ENCODE results near the gene ARHGAP8. TPM values are rescaled to one million over a fixed set of nuclear protein-coding genes. Genes with fewer than 3 reads are reported as not detected.

The ARHGAP8 gene
- total RNA-seq, 2 donors from 2014 or later, result 0.24 TPM; not detected in 1

DNA sequence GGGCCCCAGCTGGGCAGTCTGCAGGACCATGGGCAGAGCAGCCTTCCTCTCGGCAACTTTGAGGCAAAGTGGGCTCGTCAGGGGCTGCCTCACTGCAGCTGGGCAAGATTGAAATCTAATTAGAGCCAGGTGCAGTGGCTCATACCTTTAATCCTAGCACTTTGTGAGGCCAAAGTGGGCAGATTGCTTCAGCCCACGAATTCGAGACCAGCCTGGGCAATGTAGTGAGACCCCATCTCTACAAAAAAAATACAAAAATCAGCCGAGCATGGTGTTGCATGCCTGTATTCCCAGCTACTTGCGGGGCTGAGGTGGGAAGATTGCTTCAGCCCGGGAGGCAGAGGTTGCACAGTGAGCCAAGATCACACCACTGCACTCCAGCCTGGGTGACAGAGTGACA lies 34.2 kb downstream of the ARHGAP8 start:
- H3K4me3 ChIP-seq, result no peak overlapping the region
- H3K27me3 ChIP-seq, result no peaks in the 10 kb centered on the region
- H3K4me1 ChIP-seq, result no peaks in the 10 kb centered on the region
- TF ChIP-seq, protein P1, sequence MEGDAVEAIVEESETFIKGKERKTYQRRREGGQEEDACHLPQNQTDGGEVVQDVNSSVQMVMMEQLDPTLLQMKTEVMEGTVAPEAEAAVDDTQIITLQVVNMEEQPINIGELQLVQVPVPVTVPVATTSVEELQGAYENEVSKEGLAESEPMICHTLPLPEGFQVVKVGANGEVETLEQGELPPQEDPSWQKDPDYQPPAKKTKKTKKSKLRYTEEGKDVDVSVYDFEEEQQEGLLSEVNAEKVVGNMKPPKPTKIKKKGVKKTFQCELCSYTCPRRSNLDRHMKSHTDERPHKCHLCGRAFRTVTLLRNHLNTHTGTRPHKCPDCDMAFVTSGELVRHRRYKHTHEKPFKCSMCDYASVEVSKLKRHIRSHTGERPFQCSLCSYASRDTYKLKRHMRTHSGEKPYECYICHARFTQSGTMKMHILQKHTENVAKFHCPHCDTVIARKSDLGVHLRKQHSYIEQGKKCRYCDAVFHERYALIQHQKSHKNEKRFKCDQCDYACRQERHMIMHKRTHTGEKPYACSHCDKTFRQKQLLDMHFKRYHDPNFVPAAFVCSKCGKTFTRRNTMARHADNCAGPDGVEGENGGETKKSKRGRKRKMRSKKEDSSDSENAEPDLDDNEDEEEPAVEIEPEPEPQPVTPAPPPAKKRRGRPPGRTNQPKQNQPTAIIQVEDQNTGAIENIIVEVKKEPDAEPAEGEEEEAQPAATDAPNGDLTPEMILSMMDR (IDR thresholded peaks at IDR 0.05), result no peak
- no peaks in the 10 kb centered on the region for H3K9me3 ChIP-seq
- no peaks in the 10 kb centered on the region for H3K36me3 ChIP-seq
- no peak for DNase-seq (ENCODE audit: low spot score)
- no peak overlapping the region for H3K27ac ChIP-seq

DNA sequence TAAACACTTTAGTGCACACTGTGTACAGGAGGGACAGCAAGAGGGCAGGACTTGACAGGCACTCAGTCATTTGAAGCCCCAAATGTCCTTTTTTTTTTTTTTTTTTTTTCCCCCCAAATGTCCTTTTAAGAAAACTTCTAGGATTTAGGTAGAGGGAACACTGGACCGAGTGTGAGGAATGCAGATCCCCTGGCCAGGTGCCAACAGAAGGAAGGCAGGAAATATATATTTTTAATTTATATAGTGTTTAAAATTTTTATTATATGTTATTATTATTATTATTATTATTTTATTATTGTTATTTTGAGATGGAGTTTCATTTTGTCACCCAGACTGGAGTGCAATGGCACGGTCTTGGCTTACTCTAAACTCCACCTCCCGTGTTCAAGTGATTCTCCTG lies 35.5 kb downstream of the ARHGAP8 start:
- H3K4me3 ChIP-seq, result no peak overlapping the region

DNA sequence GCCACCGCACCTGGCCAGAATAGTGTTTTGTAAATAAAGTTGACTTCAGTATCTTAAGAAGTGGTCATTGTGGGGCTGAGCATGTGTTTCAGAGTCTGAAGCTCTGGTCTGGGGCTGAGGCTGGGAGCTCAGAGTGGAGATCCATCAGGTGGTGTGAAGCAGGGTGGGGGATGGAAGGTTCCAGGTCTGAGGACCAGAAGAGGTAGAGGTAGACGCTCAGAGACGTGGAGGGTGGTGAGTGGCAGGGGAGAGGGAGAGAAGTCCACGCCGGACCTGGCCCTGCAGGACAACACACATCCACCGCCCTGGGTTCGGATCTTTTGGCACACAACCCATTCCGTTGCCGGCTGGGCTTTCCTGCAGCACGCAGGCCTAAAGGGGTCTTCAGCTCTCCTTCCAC lies 40.7 kb downstream of the ARHGAP8 start:
- TF ChIP-seq, protein P1 (IDR thresholded peaks at IDR 0.05), result no peak

More for the DNA sequence above, 35.5 kb downstream of the ARHGAP8 start:
- Histone ChIP-seq H3K4me1 (no peaks in the 10 kb centered on the region), H3K27ac (no peak overlapping the region), H3K9me3 (no peaks in the 10 kb centered on the region), H3K27me3 (no peaks in the 10 kb centered on the region), H3K36me3 (no peaks in the 10 kb centered on the region)
- no peak for DNase-seq (ENCODE audit: low spot score)
- TF ChIP-seq, protein P1 (IDR thresholded peaks at IDR 0.05), result no peak

DNA sequence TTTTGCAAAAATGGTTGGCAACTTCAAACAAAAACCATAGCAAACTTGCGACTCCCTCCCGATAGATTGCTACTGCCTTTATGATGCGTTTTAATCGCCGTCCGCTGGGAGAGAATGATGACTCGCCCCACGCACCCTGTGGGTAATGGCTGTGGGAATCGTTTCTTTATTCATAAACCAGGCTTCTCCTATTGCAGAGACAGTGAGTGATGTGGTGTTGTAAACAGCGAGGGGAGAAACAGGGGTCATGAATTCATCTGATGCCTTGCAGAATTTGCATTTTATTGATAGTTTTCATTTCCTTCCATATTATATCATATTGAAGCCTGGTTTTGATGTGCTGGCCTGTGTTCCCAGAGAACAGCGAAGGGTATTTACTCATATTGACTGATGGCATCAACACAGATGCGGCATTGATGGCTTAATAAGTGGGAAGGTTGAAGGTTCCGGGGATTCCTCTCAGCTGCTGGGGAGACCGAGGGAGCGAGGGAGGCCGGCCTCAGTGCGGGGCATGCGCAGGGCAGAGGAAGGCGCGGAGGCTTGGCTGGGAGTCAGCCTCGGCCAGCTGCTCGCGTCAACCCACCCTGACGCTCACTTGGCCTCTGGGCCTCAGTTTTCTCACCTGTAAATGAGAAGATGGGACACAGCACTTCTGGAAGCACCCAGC lies 41.3 kb downstream of the ARHGAP8 start:
- Histone ChIP-seq H3K4me3 (no peak overlapping the region), H3K9me3 (no peaks in the 10 kb centered on the region), H3K27ac (no peak overlapping the region), H3K36me3 (no peaks in the 10 kb centered on the region), H3K27me3 (no peaks in the 10 kb centered on the region), H3K4me1 (no peaks in the 10 kb centered on the region)
- DNase-seq (ENCODE audit: low spot score), result no peak
- TF ChIP-seq, protein P1 (IDR thresholded peaks at IDR 0.05), result no peak

More for the DNA sequence above, 40.7 kb downstream of the ARHGAP8 start:
- H3K4me3 ChIP-seq, result no peak overlapping the region
- H3K4me1 ChIP-seq, result no peaks in the 10 kb centered on the region
- no peaks in the 10 kb centered on the region for H3K9me3 ChIP-seq
- H3K27ac ChIP-seq, result no peak overlapping the region
- no peaks in the 10 kb centered on the region for H3K36me3 ChIP-seq
- H3K27me3 ChIP-seq, result no peaks in the 10 kb centered on the region
- DNase-seq (ENCODE audit: low spot score), result no peak

DNA sequence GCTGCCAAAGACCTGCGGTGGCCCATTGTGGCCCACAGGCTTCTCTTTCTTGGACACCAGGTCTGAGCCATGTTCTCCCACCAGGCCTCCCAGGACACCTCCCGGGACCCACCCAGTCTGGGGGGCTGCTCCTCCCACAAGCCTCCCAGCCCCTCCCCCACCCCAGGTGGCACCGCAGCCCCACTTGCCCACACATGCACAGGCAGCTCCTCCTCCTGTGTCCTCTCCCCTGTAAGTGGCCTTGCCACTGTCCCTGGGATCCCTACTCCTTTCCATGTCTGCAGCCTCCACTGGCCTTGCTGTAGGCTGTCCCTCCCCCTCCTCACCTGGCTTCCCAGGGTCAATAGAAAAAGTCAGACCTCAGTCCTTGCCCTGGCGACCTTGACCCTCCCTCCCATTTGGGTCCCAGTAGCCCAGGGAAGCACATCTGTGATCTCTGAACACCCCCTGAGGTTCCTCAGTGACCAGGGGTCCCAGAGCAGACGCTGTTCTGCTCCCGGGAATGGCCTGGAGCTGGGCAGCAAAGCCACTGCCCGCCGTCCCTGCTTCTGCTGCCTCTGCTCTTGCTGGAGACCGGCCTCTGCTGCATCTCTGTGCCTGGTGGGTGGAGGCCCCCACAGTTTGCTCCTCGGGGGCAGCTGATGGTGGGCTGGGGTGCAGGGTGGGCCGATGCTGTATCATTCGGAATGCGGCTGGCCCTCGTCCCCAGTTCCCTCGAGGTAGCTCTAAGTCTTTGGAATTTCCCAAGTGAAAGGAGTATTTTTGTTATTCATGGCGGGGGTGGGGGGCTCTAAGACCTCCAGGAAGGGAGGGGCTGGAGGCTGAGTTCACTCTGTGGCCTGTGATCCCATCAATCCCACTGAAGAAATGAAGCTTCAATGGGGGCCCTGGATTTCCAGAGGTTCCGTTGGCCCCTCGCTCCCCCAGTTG lies 43.6 kb downstream of the ARHGAP8 start:
- no peaks in the 10 kb centered on the region for H3K36me3 ChIP-seq
- no peaks in the 10 kb centered on the region for H3K9me3 ChIP-seq
- no peaks in the 10 kb centered on the region for H3K4me1 ChIP-seq
- H3K4me3 ChIP-seq, result no peak overlapping the region
- no peak overlapping the region for H3K27ac ChIP-seq
- DNase-seq (ENCODE audit: low spot score), result no peak
- H3K27me3 ChIP-seq, result no peaks in the 10 kb centered on the region
- TF ChIP-seq, protein P1 (IDR thresholded peaks at IDR 0.05), result no peak

All from right atrium auricular region (tissue), 2 donors.